Sigmoid colon (tissue), 7 donors: ENCODE results near the gene KDM6A. TPM values are rescaled to one million over a fixed set of nuclear protein-coding genes. Genes with fewer than 3 reads are reported as not detected.
"Not testable (repeated sequence)": the region's sequence is repeated elsewhere in the genome, so short reads cannot be mapped to it uniquely, and the experiment has no call there.

ENCODE experiments used
- DNase-seq: peaks from one replicate; pipeline ENCODE4 v3.0.0-alpha.2; 2019
- H3K27ac ChIP-seq, 4 donors: fragments of 200-600 bp; sonication (generic); one replicate each; pipeline ENCODE4 v1.5.1; 2016 to 2019; ENCODE audit warnings: mild to moderate bottlenecking in 1 of 4
- H3K27me3 ChIP-seq, 3 donors: fragments of 200-600 bp; sonication (generic); one replicate each; pipeline ENCODE4 v1.5.1; 2019; ENCODE audit warnings: mild to moderate bottlenecking in 1 of 3
- H3K36me3 ChIP-seq, 4 donors: fragments of 200-600 bp; sonication (generic); one replicate each; pipeline ENCODE4 v1.5.1; 2016 to 2019
- H3K4me1 ChIP-seq, 4 donors: fragments of 200-600 bp; sonication (generic); one replicate each; pipeline ENCODE4 v1.5.1; 2017 to 2019
- H3K4me3 ChIP-seq, 4 donors: fragments of 200-600 bp; sonication (generic); one replicate each; pipeline ENCODE4 v1.5.1; 2017 to 2019; ENCODE audit warnings: mild to moderate bottlenecking in 2 of 4, moderate library complexity in 1 of 4
- H3K9me3 ChIP-seq, 4 donors: fragments of 200-600 bp in 3 of 4; sonication (generic) in 3 of 4; one replicate each; pipeline versions ENCODE4 v1.5.1 to v1.6.1; 2013 to 2019
- CTCF ChIP-seq, 4 experiments: fragments of 450-650 bp in 3 of 4; fragments of 200-600 bp in 1 of 4; IDR thresholded peaks; one replicate each; pipeline ENCODE4 v1.5.1; 2016 to 2019; ENCODE audit warnings: antibody characterized with exemption in 4 of 4, mild to moderate bottlenecking in 3 of 4, moderate library complexity in 2 of 4
- EP300 ChIP-seq, 4 donors: sonication (generic); formaldehyde crosslinking; IDR thresholded peaks; one replicate each; pipeline ENCODE4 v1.6.1; 2017; ENCODE audit warnings: antibody characterized with exemption in 4 of 4
- POLR2A ChIP-seq, 2 donors: fragments of 450-650 bp; IDR thresholded peaks; one replicate each; pipeline ENCODE4 v1.6.1; 2016; ENCODE audit warnings: antibody characterized with exemption in 2 of 2, mild to moderate bottlenecking in 2 of 2, moderate library complexity in 2 of 2
- POLR2AphosphoS5 ChIP-seq, 4 donors: sonication (generic); formaldehyde crosslinking; IDR thresholded peaks; one replicate each; pipeline ENCODE4 v1.6.1; 2017; ENCODE audit warnings: antibody characterized with exemption in 4 of 4
- WGBS, 2 donors: extraction: QIAGEN DNeasy Blood & Tissue Kit; methylation state at CpG; one replicate each; pipeline ENCODE4 v1.1.7; 2013; 5-methylcytosine and 5-hydroxymethylcytosine counted together
- intact Hi-C: fragments of 100-400 bp; cut with DNase I; formaldehyde crosslinking; loops from one replicate; pipeline ENCODE4 v1.15.1; 2023
- polyA plus RNA-seq, 3 donors: library from polyadenylated mRNA; stranded (reverse); fragments of 200-250 nt; gene quantifications; one replicate each; pipeline ENCODE4 v1.2.3, GENCODE V29; 2013
- total RNA-seq, 4 donors: library from RNA; depleted of rRNA; stranded (reverse); fragments of >200 nt; gene quantifications; one replicate each; pipeline ENCODE4 v1.1.0, GENCODE V29; 2016
- donor health status: healthy with polysubstance abuse.
- donor health status: Bipolar disorder and iron deficiency.
- donor health status: healthy.

The KDM6A gene
- total and polyA plus RNA-seq, 7 donors = 8.6 to 35.7 (median 17.9) TPM

GRCh38 chrX:44906542-44906941 lies 33.6 kb downstream of the KDM6A start:
- H3K4me1 ChIP-seq = peaks cover 0 to 29% (median 6%) of the 10 kb centered on the region in 4 donors
- H3K4me3 ChIP-seq = no peak overlapping the region
- TF ChIP-seq POLR2A (IDR thresholded peaks at IDR 0.05) = no peak
- TF ChIP-seq POLR2AphosphoS5 (IDR thresholded peaks at IDR 0.05) = no peak
- TF ChIP-seq CTCF (IDR thresholded peaks at IDR 0.05) = no peak
- TF ChIP-seq EP300 (IDR thresholded peaks at IDR 0.05) = no peak
- no peak for DNase-seq
- WGBS, 2 donors = 81 to 97% methylated on average over 6 of the region's 6 CpGs
- no peaks in the 10 kb centered on the region for H3K9me3 ChIP-seq
- no peaks in the 10 kb centered on the region for H3K36me3 ChIP-seq
- H3K27ac ChIP-seq = no peak overlapping the region
- no peaks in the 10 kb centered on the region for H3K27me3 ChIP-seq
- intact Hi-C loops = no loop called here

GRCh38 chrX:44908153-44908552 lies 35.2 kb downstream of the KDM6A start:
- Histone ChIP-seq H3K36me3 (no peaks in the 10 kb centered on the region), H3K4me1 (peaks cover 0 to 31% (median 6%) of the 10 kb centered on the region in 4 donors), H3K9me3 (no peaks in the 10 kb centered on the region), H3K27me3 (no peaks in the 10 kb centered on the region), H3K4me3 (no peak overlapping the region), H3K27ac (no peak overlapping the region)
- 63 to 64% methylated on average over 3 of the region's 3 CpGs for WGBS, 2 donors
- no peak for DNase-seq
- intact Hi-C loops = no loop called here
- TF ChIP-seq EP300 (IDR thresholded peaks at IDR 0.05) = no peak
- TF ChIP-seq POLR2A (IDR thresholded peaks at IDR 0.05) = no peak
- TF ChIP-seq CTCF (IDR thresholded peaks at IDR 0.05) = no peak
- TF ChIP-seq POLR2AphosphoS5 (IDR thresholded peaks at IDR 0.05) = no peak

GRCh38 chrX:44908827-44909226 lies 35.8 kb downstream of the KDM6A start:
- WGBS, 2 donors = 58 to 72% methylated on average over 3 of the region's 3 CpGs
- peaks cover 0 to 36% (median 4%) of the 10 kb centered on the region in 4 donors for H3K4me1 ChIP-seq
- intact Hi-C loops = no loop called here

GRCh38 chrX:44910508-44910907 lies 37.5 kb downstream of the KDM6A start:
- H3K27ac ChIP-seq, H3K27me3 ChIP-seq, H3K36me3 ChIP-seq, H3K4me3 ChIP-seq, DNase-seq, H3K9me3 ChIP-seq, intact Hi-C loops: not testable (repeated sequence)
- WGBS, 2 donors = 83 to 85% methylated on average over 3 to 4 of the region's 4 CpGs
- peaks cover 0 to 39% (median 7%) of the 10 kb centered on the region in 4 donors for H3K4me1 ChIP-seq

More at GRCh38 chrX:44908827-44909226, 35.8 kb downstream of the KDM6A start:
- DNase-seq = no peak
- Histone ChIP-seq H3K36me3 (no peaks in the 10 kb centered on the region), H3K27ac (no peak overlapping the region), H3K27me3 (no peaks in the 10 kb centered on the region), H3K9me3 (no peaks in the 10 kb centered on the region), H3K4me3 (no peak overlapping the region)
- TF ChIP-seq EP300 (IDR thresholded peaks at IDR 0.05) (no peak), POLR2A (IDR thresholded peaks at IDR 0.05) (no peak), POLR2AphosphoS5 (IDR thresholded peaks at IDR 0.05) (no peak), CTCF (IDR thresholded peaks at IDR 0.05) (no peak)

GRCh38 chrX:44911074-44911600 lies 38.1 kb downstream of the KDM6A start:
- DNase-seq, H3K36me3 ChIP-seq, H3K9me3 ChIP-seq, intact Hi-C loops, H3K27ac ChIP-seq, H3K4me3 ChIP-seq, H3K27me3 ChIP-seq: not testable (repeated sequence)
- peaks cover 0 to 46% (median 10%) of the 10 kb centered on the region in 4 donors for H3K4me1 ChIP-seq
- 97 to 98% methylated on average over 45 of the region's 45 CpGs for WGBS, 2 donors
